GM21528 (cell line): ENCODE results near the gene CADPS.

Experiments
- ATAC-seq: cut with Tn5 transposase; IDR thresholded peaks from one replicate; pipeline ENCODE4 v1.9.1; 2021; ENCODE audit warnings: mild to moderate bottlenecking, moderate library complexity; ENCODE audit not compliant: unreplicated experiment, low FRiP score

The CADPS gene

GRCh38 chr3:62467966-62468722, 407.1 kb downstream of the CADPS start:
- no peak for ATAC-seq

GRCh38 chr3:62462788-62463187, 412.4 kb downstream of the CADPS start:
- no peak for ATAC-seq

GRCh38 chr3:62462104-62462762, 413.0 kb downstream of the CADPS start:
- ATAC-seq: no peak

GRCh38 chr3:62454916-62455315, 420.3 kb downstream of the CADPS start:
- no peak for ATAC-seq

GRCh38 chr3:62453448-62453847, 421.8 kb downstream of the CADPS start:
- ATAC-seq: no peak

GRCh38 chr3:62451211-62451887, 423.9 kb downstream of the CADPS start:
- no peak for ATAC-seq

GRCh38 chr3:62446337-62446940, 428.8 kb downstream of the CADPS start:
- ATAC-seq: no peak

- no peak for ATAC-seq
These were observed 429.9 kb downstream of the CADPS start for GRCh38 chr3:62445275-62445674.

GRCh38 chr3:62439978-62440377, 435.2 kb downstream of the CADPS start:
- no peak for ATAC-seq

- ATAC-seq: no peak
These were observed 435.9 kb downstream of the CADPS start for GRCh38 chr3:62439176-62439813.

GRCh38 chr3:62436785-62437184, 438.4 kb downstream of the CADPS start:
- no peak for ATAC-seq

- no peak for ATAC-seq
These were observed 441.8 kb downstream of the CADPS start for GRCh38 chr3:62433396-62433795.

- ATAC-seq: no peak
These were observed 454.0 kb downstream of the CADPS start for GRCh38 chr3:62421207-62421606.

- ATAC-seq: no peak
These were observed 459.1 kb downstream of the CADPS start for GRCh38 chr3:62416144-62416543.

- no peak for ATAC-seq
These were observed 459.9 kb downstream of the CADPS start for GRCh38 chr3:62415312-62415801.

GRCh38 chr3:62414786-62415185, 460.4 kb downstream of the CADPS start:
- ATAC-seq: no peak

- ATAC-seq: no peak
These were observed 461.5 kb downstream of the CADPS start for GRCh38 chr3:62413687-62414086.

GRCh38 chr3:62406945-62407344, 468.3 kb downstream of the CADPS start:
- ATAC-seq: no peak

GRCh38 chr3:62405566-62405965, 469.6 kb downstream of the CADPS start:
- ATAC-seq: no peak

GRCh38 chr3:62405135-62405534, 470.1 kb downstream of the CADPS start:
- no peak for ATAC-seq

- no peak for ATAC-seq
These were observed 470.9 kb downstream of the CADPS start for GRCh38 chr3:62404321-62404720.
